LoVo (cell line): Measurements from ENCODE around the gene FNDC5.

Experiments used
- DNase-seq: peaks from one replicate; pipeline ENCODE4 v3.0.0-alpha.2; 2016; ENCODE audit warnings: low spot score

FNDC5 gene

GRCh38 chr1:32864375-32865019 lies 6.2 kb downstream of the FNDC5 start:
- DNase-seq = no peak

DNA sequence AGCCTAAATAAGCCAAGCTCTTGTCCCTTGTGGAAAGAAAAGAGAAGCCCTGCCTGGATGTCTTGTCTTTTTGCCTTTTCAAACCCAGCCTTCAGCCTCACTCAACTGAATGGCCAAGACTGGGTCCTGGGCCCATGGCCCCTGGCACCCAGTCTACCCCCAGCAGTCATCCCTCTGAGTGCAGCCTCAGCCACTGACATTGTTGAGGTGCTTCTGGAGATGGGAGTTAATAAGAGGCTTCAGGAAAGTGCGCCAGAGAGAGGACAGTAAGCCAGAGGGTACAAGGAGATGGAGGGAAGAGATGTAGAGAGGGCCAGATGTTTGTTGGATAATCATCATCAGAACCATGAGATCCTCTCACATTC lies 6.8 kb downstream of the FNDC5 start:
- no peak for DNase-seq

- DNase-seq = no peak
These were observed 7.4 kb downstream of the FNDC5 start for GRCh38 chr1:32863218-32863880.

DNA sequence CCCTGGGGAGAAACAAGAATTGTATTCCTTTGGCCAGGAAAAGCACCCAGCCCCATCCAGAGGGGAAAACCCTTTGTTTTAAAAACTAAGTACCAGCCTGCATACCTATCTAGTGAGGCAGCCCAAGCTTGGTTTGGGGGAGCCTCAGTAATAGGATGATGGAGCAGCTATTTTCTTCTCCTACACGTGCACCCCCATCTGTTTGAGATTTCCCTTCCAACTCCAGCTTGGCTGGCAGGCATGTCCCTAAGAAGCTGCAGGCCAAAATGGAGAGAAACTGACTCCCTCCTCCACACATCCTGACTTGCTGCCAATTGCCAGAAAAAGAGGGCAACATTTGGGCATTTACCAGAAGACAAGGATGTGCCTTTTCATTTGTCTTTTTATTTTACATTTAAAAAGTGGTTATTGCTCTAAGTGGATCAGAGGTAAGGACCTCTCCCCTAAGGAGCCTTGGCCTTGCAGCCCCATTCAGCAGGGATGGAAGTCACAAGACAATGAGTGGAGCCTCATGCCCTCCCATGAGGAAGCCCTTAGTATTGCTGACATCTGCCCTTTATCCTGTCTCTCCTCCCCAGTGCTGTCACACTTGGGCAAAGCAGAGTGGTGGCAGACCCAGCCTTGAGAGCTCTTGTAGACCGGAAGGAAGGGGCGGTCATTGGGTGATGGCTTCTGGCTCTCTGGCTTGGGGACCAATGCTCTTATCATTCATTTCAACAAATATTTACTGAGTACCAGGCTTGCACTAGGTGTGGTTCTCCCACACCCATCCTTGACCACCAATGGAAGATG lies 8.6 kb downstream of the FNDC5 start:
- no peak for DNase-seq

DNA sequence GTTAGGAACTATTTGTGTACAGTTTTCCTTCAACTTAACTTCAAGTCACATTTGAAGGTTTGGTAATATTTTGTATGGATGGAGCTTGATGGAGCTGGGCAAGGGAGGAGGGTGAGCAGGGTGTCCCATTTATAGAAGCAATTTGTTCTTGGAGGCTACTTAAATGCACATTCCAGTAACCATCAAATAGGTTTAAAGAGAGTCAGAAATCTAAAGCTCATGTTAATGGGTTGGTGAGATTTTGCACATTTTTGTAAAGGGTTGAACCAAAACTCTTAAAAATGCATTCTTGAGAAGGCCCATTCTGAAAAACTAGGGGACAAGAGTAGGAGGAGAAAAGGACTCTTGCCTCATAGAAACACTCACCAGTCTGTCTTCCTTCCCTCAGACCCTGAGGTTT lies 10.1 kb downstream of the FNDC5 start:
- no peak for DNase-seq

DNA sequence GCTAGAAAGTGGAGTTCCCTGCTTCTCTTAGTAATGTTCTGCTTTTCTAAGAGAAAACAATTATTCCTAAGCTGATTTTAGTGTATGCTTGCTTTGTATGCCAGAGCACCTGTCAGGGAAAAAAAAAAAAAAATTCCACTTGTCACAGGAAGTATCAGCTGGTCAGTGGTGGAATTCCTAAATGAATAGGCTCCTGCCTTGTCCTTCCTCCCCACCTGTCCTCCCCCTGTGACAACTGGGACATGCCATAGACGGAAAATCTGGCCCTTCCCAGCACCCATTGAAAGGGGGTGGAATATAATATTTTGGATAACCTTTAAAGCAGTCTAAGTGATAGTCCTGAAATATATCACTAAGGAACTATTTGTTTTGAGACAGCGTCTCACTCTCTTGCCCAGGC lies 10.8 kb downstream of the FNDC5 start:
- DNase-seq = no peak

DNA sequence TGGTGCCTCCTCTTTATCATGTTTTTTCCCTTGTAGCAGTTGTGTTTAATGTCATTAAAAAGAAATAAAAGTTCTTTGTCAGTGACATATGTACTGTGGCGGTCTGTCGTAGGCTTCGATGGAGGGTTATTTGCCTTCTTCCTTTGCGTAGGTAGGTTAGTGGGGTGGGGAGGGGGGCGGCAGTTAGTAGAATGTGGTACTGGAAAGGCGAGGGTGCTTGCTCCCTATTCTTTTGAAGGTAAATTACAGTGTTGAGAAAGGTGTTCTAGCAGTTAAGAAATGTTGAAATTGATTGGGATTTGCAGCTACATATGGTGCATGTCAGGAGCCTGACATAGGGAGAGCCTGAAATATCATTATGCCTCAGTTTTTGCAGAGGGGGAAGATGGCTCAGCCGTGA lies 11.9 kb downstream of the FNDC5 start:
- DNase-seq = no peak

- no peak for DNase-seq
These were observed 12.6 kb downstream of the FNDC5 start for GRCh38 chr1:32858136-32858535.

DNA sequence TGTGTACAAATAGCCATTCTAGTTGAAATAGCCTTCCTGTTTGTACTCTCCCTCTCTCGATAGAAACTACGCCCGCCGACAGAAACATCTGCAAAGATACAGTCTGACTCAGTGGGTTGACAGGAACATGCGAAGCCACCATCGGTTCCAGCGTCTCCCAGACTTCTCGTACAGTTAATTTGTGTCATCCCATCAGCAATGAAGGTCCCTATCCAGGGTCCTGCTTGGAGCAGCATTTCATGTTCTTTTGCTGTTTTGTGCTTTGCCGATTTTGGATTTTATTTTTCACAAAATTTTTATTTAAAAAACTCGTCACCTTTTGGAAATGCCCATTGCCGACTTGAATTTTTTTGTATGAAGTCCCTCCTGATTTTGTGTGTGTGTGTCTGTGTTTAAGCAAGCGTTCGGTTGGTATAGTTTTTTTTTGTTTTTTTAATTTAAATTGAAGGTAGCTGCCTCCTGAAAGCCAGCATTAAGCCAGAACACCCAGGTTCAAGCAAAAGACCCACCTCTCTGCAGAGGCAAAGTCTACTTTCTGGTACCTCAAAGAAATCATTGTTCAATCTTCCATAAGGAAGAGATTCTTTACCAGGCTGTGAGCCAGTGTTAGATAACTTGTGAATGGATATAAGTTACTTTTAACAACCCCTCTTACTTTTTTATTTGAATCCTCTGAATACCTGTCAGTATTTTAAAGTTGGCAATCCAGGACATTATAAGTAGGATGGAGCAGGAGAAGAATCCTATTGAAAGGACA lies 14.7 kb downstream of the FNDC5 start:
- DNase-seq = no peak

DNA sequence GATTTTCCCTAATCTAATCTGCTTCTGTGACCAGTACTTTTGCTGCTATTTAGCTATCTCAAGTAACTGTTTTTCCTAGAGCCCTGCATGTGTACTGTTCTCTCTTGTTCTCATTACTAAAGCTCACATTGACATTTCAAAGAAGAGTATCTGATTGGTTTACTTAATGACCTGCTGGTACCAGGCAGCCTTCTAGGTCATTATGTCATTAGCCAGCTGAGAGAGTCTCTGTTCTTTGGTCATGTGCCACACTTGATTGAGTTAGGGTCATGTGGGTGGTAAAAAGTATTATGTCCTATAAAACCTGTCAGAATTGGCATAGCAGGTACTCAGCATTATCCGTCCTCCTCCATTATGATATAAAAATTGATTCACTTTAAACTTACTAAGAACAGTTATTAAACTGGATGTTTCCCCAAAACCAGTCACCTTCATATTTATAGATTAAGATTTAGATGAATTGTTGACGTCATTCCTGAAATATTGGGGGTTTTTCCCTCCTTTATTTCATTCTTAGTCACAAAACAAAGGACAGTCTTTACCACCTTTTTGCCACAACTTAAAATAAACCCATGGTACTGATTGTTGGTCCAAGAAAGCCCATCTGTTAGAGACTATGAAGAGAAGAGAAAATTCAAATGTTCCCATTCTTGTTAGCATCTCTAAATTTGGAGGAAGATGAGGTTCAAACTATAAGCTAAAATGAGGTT lies 22.2 kb downstream of the FNDC5 start:
- DNase-seq = no peak

GRCh38 chr1:32831878-32832277 lies 38.8 kb downstream of the FNDC5 start:
- no peak for DNase-seq

DNA sequence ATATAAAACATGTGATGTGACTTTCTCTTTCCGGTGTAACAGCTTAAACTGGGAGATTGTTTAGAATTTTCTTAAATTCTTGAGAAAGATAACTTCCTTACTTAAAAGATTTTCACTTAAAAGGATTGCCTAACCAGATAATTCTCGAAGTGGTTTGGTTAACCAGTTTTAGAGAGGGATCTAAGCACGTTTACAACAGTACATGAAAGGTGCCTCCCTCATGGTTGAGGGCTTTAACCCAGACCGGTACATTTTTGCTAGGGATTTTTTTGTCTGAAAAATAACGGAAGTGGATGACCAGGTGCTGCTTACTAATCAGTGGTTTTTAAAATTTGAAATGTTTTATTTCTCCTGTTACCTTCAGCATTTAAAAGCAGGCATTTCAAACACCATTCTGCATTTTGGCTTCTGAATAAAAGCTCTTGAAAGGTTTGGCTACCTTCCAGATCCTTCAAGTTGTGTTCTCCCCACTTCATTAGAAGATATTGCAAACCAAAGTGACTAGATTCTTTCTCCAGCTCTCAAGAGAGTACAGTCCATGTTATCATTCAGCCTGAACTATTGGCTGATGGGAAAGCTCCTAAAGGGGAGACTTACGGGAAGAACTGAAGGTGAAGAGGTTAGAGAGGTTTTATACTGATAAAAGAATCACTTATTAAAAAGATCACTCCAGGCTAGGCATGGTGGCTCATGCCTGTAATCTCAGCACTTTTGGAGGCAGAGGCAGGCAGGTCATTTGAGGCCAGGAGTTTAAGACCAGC lies 40.4 kb downstream of the FNDC5 start:
- DNase-seq = no peak

- DNase-seq = no peak
These were observed 42.4 kb downstream of the FNDC5 start for GRCh38 chr1:32828341-32828740.

DNA sequence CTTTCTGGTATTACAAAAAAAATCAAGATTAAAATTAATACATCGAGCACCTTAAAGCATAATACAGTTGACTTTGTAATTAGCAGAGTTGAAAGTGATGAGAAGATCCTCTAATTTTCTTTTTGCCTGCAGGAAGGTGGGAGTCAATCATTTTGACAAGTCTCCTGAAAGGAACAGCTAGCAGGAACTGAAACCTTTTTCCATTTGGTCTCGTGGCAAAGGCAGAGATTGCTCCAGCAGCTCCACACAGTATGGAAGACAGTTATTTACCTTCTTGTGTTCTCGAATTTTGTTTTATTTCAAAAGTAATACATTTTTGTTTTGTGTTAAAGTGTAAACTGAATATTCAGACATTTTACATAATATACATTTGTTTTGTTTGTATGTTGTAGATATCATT lies 45.5 kb downstream of the FNDC5 start:
- no peak for DNase-seq

DNA sequence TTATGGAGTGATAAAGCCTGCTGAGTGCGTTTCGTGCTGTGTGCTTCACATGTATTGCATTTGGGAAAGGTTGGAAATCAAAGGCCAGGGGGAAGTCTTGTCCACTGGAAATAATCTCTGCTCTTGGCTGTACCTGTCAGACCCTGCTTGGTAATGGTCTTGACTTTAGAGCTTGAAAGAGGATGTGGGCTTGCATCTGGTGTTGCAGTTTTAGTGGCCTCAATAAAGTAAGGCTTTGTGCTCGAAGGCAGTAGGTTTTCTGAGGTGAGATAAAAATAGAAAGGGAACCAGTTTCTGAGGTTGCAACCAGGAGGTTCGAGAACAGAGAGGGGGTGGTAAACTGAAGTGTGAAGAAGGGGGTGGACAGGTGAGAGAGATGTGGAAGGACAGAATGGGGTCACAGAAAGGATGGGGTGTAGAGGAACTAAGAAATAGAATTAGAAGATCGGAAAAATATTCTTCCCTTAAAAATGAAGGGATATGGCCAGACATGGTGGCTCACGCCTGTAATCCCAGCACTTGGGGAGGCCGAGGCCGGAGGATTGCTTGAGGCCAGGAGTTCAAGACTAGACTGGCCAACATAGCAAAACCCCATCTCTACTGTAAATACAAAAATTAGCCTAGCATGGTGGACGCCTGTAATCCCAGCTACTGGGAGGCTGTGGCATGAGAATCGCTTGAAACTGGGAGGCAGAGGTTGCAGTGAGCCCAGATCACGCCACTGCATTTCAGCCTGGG lies 51.7 kb downstream of the FNDC5 start:
- DNase-seq = no peak

- DNase-seq = peak; percentile 48
These were observed 52.6 kb downstream of the FNDC5 start for GRCh38 chr1:32817815-32818786.

DNA sequence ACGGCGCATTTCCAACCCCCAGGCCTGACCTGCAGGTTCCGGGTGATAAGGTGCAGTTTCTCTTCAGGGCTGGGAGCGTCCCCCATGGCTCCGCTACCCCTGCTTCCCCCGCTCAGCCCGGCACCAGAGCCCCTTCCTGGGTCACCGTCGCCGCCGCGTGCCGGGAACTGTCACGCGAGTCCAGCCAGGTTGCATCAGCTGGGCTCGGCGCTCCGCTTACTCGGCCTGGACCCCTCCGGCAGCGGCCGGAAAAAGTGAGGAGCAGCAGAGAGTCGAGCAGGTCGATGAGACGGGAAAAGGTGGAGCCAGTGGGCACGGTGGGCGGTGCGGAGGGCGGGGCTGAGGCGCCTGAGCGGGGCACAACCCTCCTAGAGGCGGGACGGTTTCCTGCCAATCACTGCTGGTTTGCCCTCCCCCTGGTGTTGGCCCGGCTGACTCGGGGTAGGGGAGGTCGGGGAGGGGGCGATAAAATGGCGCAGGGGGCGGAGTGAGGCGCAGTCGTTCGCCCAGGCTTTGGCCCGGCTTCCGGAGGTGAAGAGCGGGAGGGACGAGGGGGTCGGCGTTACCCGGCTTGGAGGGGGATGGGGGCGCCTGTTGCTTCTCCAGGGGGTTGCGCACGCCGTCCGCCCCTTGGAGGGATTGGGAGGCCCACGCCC lies 53.4 kb downstream of the FNDC5 start, which contains the start of the genes S100PBP and YARS1:
TSS of gene S100PBP (plus strand) at position 495 of the 656 bp plus-strand sequence. CDS start 8,447 bp downstream, outside the sequence.
TSS of gene YARS1 (minus strand) at position 200 of the 656 bp plus-strand sequence. CDS start at position 86, 114 bp downstream.
- peak; percentile 98 for DNase-seq

DNA sequence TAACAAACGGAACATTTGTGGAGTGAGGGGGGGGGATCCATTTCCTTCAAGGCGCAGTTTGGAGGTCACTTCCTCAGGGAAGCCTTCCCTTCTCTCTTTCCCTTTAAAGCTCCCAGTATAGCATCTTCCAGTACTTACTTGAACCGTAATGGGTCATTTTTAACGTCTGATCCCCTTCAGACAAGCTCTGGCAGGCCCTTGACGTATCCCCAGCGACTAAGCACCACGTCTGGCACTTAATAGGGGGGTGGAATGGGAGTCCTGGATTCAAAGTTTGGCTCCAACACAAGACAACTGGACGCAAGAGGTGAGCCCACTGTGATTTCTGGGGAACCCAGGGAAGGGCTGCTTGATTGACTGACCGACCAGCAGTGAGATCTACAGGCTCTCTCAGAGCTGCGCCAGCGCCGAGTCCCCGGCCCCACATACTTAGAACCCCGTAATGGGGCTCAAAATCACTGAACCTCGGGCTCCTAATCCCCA lies 54.0 kb downstream of the FNDC5 start:
- peak; percentile 23 for DNase-seq
